ENCODE data around the gene TMCO6.
"Not testable (repeated sequence)": the region's sequence is repeated elsewhere in the genome, so short reads cannot be mapped to it uniquely, and the experiment has no call there.

Gene TMCO6

GRCh38 chr5:140658870-140659269 lies 19.6 kb downstream of the TMCO6 start:
- Histone ChIP-seq H3K4me1 (ENCODE audit: control insufficient read depth, insufficient read depth, low read length) (no peaks in the 10 kb centered on the region), H3K9me3 (ENCODE audit: control insufficient read depth, insufficient read depth, low read depth, low read length) (no peaks in the 10 kb centered on the region), H3K4me3 (ENCODE audit: low read depth, low read length) (no peak overlapping the region), H3K36me3 (ENCODE audit: control insufficient read depth in 2 of 2, insufficient read depth in 1 of 2, low read length in 2 of 2) (peaks cover 76 to 93% of the 10 kb centered on the region in 2 experiments), H3K27ac (ENCODE audit: extremely low read depth, low read depth, low read length) (no peak overlapping the region)
- ChIA-PET CTCF (no interaction called here), POLR2A (interaction anchor here (2.1 kb wide), 1 partner anchor 11 kb away, joined by 11 read pairs; the partner anchor contains the start of genes IK and NDUFA2)
- TF ChIP-seq ZNF596 (tag by site-specific recombination; IDR thresholded peaks at IDR 0.05) (peak; percentile 60), PRDM2 (tag by site-specific recombination; IDR thresholded peaks at IDR 0.05; ENCODE audit: borderline replicate concordance) (no peak), PRDM1 (tag by site-specific recombination; IDR thresholded peaks at IDR 0.05) (0 out of 2 replicates have a peak, but pooled peaks have one; percentile 52)

GRCh38 chr5:140660371-140660770 lies 21.1 kb downstream of the TMCO6 start:
- H3K4me1 ChIP-seq (ENCODE audit: control insufficient read depth, insufficient read depth, low read length); H3K27ac ChIP-seq (ENCODE audit: extremely low read depth, low read depth, low read length); H3K9me3 ChIP-seq (ENCODE audit: control insufficient read depth, insufficient read depth, low read depth, low read length); POLR2A ChIA-PET; H3K4me3 ChIP-seq (ENCODE audit: low read depth, low read length): not testable (repeated sequence)
- CTCF ChIA-PET: interaction anchor here (0.6 kb wide), 1 partner anchor 297 kb away, joined by 3 read pairs; no protein-coding TSS in a partner anchor
- H3K36me3 ChIP-seq (ENCODE audit: control insufficient read depth in 2 of 2, insufficient read depth in 1 of 2, low read length in 2 of 2): peaks cover 61 to 78% of the 10 kb centered on the region in 2 experiments

GRCh38 chr5:140664030-140664358 lies 24.7 kb downstream of the TMCO6 start:
- ChIA-PET POLR2A (interaction anchor here (0.8 to 4.8 kb wide), 7 partner anchors 13 to 318 kb away, joined by 3 to 40 read pairs (median 3); partner anchors contain the start of genes HARS1, HARS2, HBEGF and IK), CTCF (no interaction called here)
- Histone ChIP-seq H3K4me1 (ENCODE audit: control insufficient read depth, insufficient read depth, low read length) (no peaks in the 10 kb centered on the region), H3K27ac (ENCODE audit: extremely low read depth, low read depth, low read length) (peak overlapping the region; percentile 70), H3K4me3 (ENCODE audit: low read depth, low read length) (peak overlapping the region; percentile 72), H3K36me3 (ENCODE audit: control insufficient read depth in 2 of 2, insufficient read depth in 1 of 2, low read length in 2 of 2) (peaks cover 29 to 71% of the 10 kb centered on the region in 2 experiments), H3K9me3 (ENCODE audit: control insufficient read depth, insufficient read depth, low read depth, low read length) (no peaks in the 10 kb centered on the region)
- TF ChIP-seq ZNF624 (tag by site-specific recombination; IDR thresholded peaks at IDR 0.05): no peak
- peak; percentile 59; the same call in 1 of the 2 replicates for TF ChIP-seq ZNF362 (tag by site-specific recombination; IDR thresholded peaks at IDR 0.05)
- no peak for TF ChIP-seq ZNF341 (tag by site-specific recombination; IDR thresholded peaks at IDR 0.05; ENCODE audit: low read depth)
- no peak for TF ChIP-seq KLF9 (tag by site-specific recombination; IDR thresholded peaks at IDR 0.05; ENCODE audit: low read depth)
- no peak for TF ChIP-seq ZNF248 (tag by site-specific recombination; IDR thresholded peaks at IDR 0.05)
- no peak for TF ChIP-seq ZNF10 (tag by site-specific recombination; IDR thresholded peaks at IDR 0.05)
- TF ChIP-seq ZNF335 (tag by site-specific recombination; conservative IDR thresholded peaks at IDR 0.05): peak; percentile 63; the same call in 1 of the 2 replicates
- no peak for TF ChIP-seq ZNF16 (tag by site-specific recombination; IDR thresholded peaks at IDR 0.05; ENCODE audit: low read depth)
- TF ChIP-seq ZBTB11 (tag by site-specific recombination; conservative IDR thresholded peaks at IDR 0.05; ENCODE audit: low read depth): no peak
- no peak for TF ChIP-seq ZNF148 (tag by site-specific recombination; IDR thresholded peaks at IDR 0.05; ENCODE audit: borderline replicate concordance)
- TF ChIP-seq ZNF266 (tag by site-specific recombination; IDR thresholded peaks at IDR 0.05; ENCODE audit: low read depth): no peak
- no peak for TF ChIP-seq OVOL3 (tag by site-specific recombination; IDR thresholded peaks at IDR 0.05)

Measured in HEK293 (cell line).